HEK293 (cell line): ENCODE data around the gene CR1.

Source experiments
- ZNF155 ChIP-seq: fragments of 450-650 bp; formaldehyde crosslinking; IDR thresholded peaks from 2 replicates; pipeline ENCODE4 v1.5.1; 2016; ENCODE audit warnings: missing biosample characterization, missing genetic modification characterization
- ZNF404 ChIP-seq: fragments of 450-650 bp; formaldehyde crosslinking; IDR thresholded peaks from 2 replicates; pipeline ENCODE4 v1.5.1; 2017; ENCODE audit warnings: missing biosample characterization, missing genetic modification characterization
- ZNF501 ChIP-seq: fragments of 450-650 bp; formaldehyde crosslinking; IDR thresholded peaks from 2 replicates; pipeline ENCODE4 v1.5.1; 2016; ENCODE audit warnings: missing biosample characterization, missing genetic modification characterization
- ZNF510 ChIP-seq: fragments of 450-650 bp; formaldehyde crosslinking; IDR thresholded peaks from 2 replicates; pipeline ENCODE4 v1.5.1; 2018; ENCODE audit warnings: mild to moderate bottlenecking, missing genetic modification characterization, missing biosample characterization; ENCODE audit not compliant: insufficient replicate concordance
- TF ChIP-seq, protein P1 (sequence below): fragments of 450-650 bp; formaldehyde crosslinking; IDR thresholded peaks from 2 replicates; pipeline ENCODE4 v1.5.1; 2016; ENCODE audit warnings: missing biosample characterization, missing genetic modification characterization

- TF ChIP-seq, protein P1, sequence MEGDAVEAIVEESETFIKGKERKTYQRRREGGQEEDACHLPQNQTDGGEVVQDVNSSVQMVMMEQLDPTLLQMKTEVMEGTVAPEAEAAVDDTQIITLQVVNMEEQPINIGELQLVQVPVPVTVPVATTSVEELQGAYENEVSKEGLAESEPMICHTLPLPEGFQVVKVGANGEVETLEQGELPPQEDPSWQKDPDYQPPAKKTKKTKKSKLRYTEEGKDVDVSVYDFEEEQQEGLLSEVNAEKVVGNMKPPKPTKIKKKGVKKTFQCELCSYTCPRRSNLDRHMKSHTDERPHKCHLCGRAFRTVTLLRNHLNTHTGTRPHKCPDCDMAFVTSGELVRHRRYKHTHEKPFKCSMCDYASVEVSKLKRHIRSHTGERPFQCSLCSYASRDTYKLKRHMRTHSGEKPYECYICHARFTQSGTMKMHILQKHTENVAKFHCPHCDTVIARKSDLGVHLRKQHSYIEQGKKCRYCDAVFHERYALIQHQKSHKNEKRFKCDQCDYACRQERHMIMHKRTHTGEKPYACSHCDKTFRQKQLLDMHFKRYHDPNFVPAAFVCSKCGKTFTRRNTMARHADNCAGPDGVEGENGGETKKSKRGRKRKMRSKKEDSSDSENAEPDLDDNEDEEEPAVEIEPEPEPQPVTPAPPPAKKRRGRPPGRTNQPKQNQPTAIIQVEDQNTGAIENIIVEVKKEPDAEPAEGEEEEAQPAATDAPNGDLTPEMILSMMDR (tag by site-specific recombination), result no peak
- TF ChIP-seq ZNF404 (no peak), ZNF510 (tag by site-specific recombination) (no peak), ZNF155 (tag by site-specific recombination) (no peak), ZNF501 (tag by site-specific recombination) (no peak)
Measured at GRCh38 chr1:207470927-207471326, 25.0 kb upstream of the CR1 start.
